Activated CD4-positive, alpha-beta T cell treated with anti-CD3 and anti-CD28 coated beads, Interleukin-2, amount 50 U/mL, for 4 hours (primary cell): ENCODE results near the gene ZMYND8.

Source experiments
- DNase-seq, 2 experiments: peaks; one replicate each; pipeline ENCODE4 v3.0.0-alpha.2; 2020

Gene ZMYND8

DNA sequence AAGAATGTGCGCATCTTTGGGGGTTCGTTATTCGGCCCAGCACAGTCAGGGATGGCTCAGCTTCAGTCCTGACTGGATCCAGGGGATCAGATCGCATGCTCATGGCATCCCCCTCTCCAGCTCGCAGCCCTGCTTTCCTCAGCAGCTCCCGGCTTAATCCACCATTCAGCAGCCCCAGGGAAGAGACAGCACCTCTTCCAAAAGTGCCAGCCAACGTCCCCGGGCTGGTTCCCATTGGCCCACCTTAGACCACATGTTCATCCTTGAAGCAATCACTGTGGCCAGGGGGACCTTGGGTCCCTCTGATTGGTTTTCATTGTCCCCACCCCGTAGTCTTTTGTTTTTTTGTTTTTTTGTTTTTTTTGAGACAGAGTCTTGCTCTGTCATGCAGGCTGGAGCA, 188.7 kb downstream of the ZMYND8 start:
- no peak for DNase-seq

- DNase-seq: no peak
These were observed 191.1 kb downstream of the ZMYND8 start for GRCh38 chr20:47165376-47165865.

GRCh38 chr20:47164140-47164539, 192.4 kb downstream of the ZMYND8 start:
- DNase-seq: no peak

DNA sequence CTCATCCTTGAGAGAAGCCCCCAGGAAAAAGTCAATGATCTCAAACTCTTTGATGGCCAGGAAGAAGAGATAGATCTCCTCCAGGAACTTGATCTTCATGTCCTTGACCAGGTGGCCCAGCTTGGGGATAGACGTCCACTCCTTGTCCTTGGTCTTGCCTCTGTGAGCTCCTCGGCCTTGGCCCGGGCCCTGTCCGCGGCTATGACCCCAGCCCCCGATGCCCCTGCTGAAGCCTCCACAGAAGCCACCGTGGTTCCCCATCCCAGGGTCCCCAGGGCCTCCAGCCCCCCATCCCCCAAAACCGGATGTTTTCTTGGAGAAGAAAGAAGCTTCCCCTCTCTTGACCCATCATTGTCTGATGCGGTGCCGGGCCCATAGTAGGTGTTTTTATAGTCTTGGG, 195.1 kb downstream of the ZMYND8 start:
- no peak for DNase-seq

GRCh38 chr20:47160992-47161391, 195.5 kb downstream of the ZMYND8 start:
- no peak for DNase-seq

DNA sequence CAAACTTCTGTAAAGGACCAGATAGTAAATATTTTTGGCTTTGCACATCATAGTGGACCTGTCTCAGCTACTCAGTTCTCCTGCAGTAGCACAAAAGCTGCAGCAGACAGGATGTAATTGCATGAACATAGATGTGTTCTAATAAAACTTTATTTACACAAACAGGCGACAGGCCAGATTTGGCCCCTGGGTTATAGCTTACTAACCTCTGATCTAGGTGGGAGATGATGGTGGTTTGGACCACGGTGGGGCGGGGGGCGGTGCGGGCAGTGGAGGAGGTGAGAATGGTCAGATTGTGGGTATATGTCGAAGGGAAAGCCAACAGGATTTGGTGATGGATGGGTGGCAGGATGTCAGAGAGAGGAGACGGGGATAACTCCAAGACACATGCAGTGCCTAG, 196.3 kb downstream of the ZMYND8 start:
- DNase-seq: no peak
